Measurements from ENCODE around the gene R3HDML. TPM values are rescaled to one million over a fixed set of nuclear protein-coding genes. Genes with fewer than 3 reads are reported as not detected.

Gene R3HDML
- total and polyA plus RNA-seq, 2 of the 13 experiments (the other 11 are each of a cell fraction or from before 2014, with no cell fraction given) = not detected

DNA sequence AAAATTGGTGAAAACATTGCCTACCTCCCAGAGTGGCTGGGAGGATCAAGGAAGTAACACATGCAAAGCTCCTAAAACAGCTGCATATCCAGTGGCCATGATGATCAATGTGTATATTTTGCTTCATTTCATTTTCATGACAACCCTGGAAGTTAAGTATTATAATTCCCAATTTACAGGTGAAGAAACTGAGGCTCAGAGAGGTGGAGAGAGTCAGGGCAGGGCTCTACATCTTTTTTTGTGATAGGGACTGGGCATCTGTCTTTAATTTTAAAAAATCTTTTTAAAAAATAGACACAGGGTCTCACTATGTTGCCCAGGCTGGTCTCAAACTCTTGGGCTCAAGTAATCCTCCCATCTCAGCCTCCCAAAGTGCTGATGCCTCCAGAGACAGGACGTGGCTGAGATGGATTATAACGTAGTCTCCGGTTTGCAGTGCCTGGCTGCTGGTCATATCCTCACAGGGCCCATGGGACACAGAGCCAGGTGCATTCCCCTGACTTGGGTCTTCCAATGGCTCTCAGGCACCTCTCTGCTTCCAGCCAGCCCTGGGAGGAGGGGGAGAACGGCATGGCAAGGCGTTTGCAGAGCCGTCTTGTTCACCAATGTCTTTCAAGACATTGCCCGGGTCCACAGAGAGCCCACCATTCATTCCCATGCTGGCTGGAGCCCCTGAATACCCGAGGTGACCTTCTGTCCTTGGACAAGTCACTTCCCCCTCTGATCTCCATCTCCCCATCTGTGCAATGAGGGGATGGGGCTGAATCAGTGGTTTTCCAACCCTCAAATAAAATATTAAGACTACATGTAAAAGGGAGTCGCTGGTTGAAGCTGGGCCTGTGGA lies 57.0 kb downstream of the R3HDML start (continued):
- TF ChIP-seq MAZ (IDR thresholded peaks at IDR 0.05; ENCODE audit: borderline replicate concordance, low read depth, low read length) (no peak), MAZ (CRISPR knock-in tag; IDR thresholded peaks at IDR 0.05; ENCODE audit: low read depth) (no peak), BATF2 (CRISPR knock-in tag; IDR thresholded peaks at IDR 0.05) (no peak), ZNF547 (CRISPR knock-in tag; IDR thresholded peaks at IDR 0.05) (peak; percentile 67), ZNF737 (CRISPR knock-in tag; IDR thresholded peaks at IDR 0.05; ENCODE audit: borderline replicate concordance) (no peak), HES4 (CRISPR knock-in tag; IDR thresholded peaks at IDR 0.05; ENCODE audit: borderline replicate concordance) (no peak), ZNF546 (CRISPR knock-in tag; conservative IDR thresholded peaks at IDR 0.05) (no peak; the same call in 1 of the 2 replicates), THAP9 (CRISPR knock-in tag; IDR thresholded peaks at IDR 0.05; ENCODE audit: borderline replicate concordance) (no peak), ZFP62 (CRISPR knock-in tag; IDR thresholded peaks at IDR 0.05) (no peak), RORA (CRISPR knock-in tag; IDR thresholded peaks at IDR 0.05) (no peak), ZFP37 (CRISPR knock-in tag; IDR thresholded peaks at IDR 0.05; ENCODE audit: borderline replicate concordance) (no peak), SNRNP70 (IDR thresholded peaks at IDR 0.05; ENCODE audit: low read depth, low read length) (no peak), RBM22 (optimal IDR thresholded peaks at IDR 0.05; ENCODE audit: low read length) (peak; percentile 79), HNF4G (IDR thresholded peaks at IDR 0.05; ENCODE audit: borderline replicate concordance, low read depth, low read length) (no peak), HNF4G (CRISPR knock-in tag; IDR thresholded peaks at IDR 0.05; ENCODE audit: borderline replicate concordance, low read depth) (no peak), MAFF (IDR thresholded peaks at IDR 0.05; ENCODE audit: low read depth, low read length) (no peak), ZNF557 (CRISPR knock-in tag; IDR thresholded peaks at IDR 0.05) (no peak), ZNF335 (CRISPR knock-in tag; IDR thresholded peaks at IDR 0.05) (no peak)
- TF ChIP-seq, protein P1, sequence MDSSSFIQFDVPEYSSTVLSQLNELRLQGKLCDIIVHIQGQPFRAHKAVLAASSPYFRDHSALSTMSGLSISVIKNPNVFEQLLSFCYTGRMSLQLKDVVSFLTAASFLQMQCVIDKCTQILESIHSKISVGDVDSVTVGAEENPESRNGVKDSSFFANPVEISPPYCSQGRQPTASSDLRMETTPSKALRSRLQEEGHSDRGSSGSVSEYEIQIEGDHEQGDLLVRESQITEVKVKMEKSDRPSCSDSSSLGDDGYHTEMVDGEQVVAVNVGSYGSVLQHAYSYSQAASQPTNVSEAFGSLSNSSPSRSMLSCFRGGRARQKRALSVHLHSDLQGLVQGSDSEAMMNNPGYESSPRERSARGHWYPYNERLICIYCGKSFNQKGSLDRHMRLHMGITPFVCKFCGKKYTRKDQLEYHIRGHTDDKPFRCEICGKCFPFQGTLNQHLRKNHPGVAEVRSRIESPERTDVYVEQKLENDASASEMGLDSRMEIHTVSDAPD (CRISPR knock-in tag; IDR thresholded peaks at IDR 0.05) = no peak
- TF ChIP-seq, protein P2, sequence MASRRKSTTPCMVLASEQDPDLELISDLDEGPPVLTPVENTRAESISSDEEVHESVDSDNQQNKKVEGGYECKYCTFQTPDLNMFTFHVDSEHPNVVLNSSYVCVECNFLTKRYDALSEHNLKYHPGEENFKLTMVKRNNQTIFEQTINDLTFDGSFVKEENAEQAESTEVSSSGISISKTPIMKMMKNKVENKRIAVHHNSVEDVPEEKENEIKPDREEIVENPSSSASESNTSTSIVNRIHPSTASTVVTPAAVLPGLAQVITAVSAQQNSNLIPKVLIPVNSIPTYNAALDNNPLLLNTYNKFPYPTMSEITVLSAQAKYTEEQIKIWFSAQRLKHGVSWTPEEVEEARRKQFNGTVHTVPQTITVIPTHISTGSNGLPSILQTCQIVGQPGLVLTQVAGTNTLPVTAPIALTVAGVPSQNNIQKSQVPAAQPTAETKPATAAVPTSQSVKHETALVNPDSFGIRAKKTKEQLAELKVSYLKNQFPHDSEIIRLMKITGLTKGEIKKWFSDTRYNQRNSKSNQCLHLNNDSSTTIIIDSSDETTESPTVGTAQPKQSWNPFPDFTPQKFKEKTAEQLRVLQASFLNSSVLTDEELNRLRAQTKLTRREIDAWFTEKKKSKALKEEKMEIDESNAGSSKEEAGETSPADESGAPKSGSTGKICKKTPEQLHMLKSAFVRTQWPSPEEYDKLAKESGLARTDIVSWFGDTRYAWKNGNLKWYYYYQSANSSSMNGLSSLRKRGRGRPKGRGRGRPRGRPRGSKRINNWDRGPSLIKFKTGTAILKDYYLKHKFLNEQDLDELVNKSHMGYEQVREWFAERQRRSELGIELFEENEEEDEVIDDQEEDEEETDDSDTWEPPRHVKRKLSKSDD (CRISPR knock-in tag; IDR thresholded peaks at IDR 0.05; ENCODE audit: low read depth) = 0 out of 2 replicates have a peak, but pooled peaks have one; percentile 4
- TF ChIP-seq, protein P3, sequence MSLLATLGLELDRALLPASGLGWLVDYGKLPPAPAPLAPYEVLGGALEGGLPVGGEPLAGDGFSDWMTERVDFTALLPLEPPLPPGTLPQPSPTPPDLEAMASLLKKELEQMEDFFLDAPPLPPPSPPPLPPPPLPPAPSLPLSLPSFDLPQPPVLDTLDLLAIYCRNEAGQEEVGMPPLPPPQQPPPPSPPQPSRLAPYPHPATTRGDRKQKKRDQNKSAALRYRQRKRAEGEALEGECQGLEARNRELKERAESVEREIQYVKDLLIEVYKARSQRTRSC (CRISPR knock-in tag; IDR thresholded peaks at IDR 0.05; ENCODE audit: low read depth) = 0 out of 2 replicates have a peak, but pooled peaks have one; percentile 18

All from HepG2 (cell line).